ENCODE measurements around the gene MORN3. TPM values are rescaled to one million over a fixed set of nuclear protein-coding genes. Genes with fewer than 3 reads are reported as not detected.

Gene MORN3
- polyA plus RNA-seq, 2 of the 4 experiments (the other 2 are of a cell fraction): 0.17 to 0.47 TPM

DNA sequence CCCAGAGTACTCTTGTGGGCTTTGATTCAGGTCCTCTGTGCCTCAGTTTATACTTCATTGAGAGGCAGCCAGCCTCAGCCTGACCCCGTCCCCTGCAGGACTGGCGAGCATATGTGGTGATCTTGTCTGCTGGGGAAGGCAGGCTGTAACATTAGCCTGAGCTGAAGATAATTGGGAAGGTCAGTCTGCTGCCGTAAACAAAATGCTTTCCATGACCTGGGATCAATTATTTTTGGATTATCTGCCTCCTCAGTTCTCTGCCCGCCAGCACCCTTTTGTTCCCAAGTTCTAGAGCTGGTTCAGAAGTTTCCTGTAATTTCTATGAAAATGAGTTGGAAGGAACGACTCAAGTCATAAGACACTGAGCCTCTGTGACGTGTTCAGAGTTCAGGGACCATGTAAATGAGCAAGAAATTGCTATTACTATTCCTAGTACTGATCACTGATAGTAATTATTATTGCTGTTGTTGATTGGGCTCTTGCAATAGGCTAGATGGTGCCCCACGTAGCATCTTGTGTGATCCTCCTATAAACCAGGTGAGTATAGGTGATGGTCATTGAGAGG lies 38.6 kb downstream of the MORN3 start:
- ChIA-PET POLR2A (interaction anchor here (0.7 kb wide), 1 partner anchor 23 kb away, joined by 3 read pairs; no protein-coding TSS in a partner anchor), CTCF (interaction anchor here (0.7 to 2.1 kb wide), 6 partner anchors 11 to 130 kb away, joined by 4 to 9 read pairs (median 6); partner anchors contain the start of gene MORN3)
- WGBS (ENCODE audit: missing lambda C conversion rate): 95% methylated on average over 7 of the region's 7 CpGs
- no peak overlapping the region for H3K4me2 ChIP-seq
- H3K4me1 ChIP-seq: peaks cover 36% of the 10 kb centered on the region
- H3K9me3 ChIP-seq: no peaks in the 10 kb centered on the region
- FAIRE-seq (no peak), DNase-seq (ENCODE audit: low read depth in 1 of 2, low spot score in 1 of 2) (no peak), ATAC-seq (no peak)
- no peak overlapping the region; a peak in 1 of 6 replicates for H3K27ac ChIP-seq
- H3K4me3 ChIP-seq: no peak overlapping the region
- TF ChIP-seq MAFK (IDR thresholded peaks at IDR 0.05; ENCODE audit: partially characterized antibody): no peak
- no peak for TF ChIP-seq BHLHE40 (IDR thresholded peaks at IDR 0.05; ENCODE audit: low read depth, low read length)

DNA sequence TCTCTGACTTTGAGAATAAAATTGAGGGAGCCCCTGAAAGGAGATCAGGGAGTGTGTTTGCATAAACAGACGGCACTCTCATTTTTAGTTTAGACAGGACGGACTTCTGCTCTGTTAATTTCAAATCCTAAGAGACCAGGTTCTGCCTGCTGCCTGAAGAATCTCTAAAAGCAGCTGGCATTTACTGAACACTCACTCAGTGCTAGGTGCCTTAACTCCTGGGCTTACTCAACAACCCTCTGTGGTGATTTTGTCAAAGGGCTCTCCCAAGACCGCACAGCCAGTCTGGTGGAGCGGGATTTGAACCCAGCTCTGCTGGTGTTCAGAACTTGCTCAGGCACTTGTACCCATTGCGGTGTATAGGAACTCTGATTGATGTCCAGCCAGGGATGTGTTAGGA lies 40.9 kb downstream of the MORN3 start:
- no peak for TF ChIP-seq HOXA7 (CRISPR knock-in tag; IDR thresholded peaks at IDR 0.05)
- no peaks in the 10 kb centered on the region for H3K9me3 ChIP-seq
- POLR2A ChIA-PET: no interaction called here
- ATAC-seq (no peak), DNase-seq (ENCODE audit: low read depth in 1 of 2, low spot score in 1 of 2) (no peak), FAIRE-seq (no peak)
- no peak overlapping the region for H3K4me3 ChIP-seq
- peak overlapping the region; percentile 85 for H3K4me2 ChIP-seq
- CTCF ChIA-PET: interaction anchor here (0.7 to 12.4 kb wide), 9 partner anchors 9 to 129 kb away, joined by 3 to 190 read pairs (median 8); partner anchors contain the start of gene MORN3
- WGBS (ENCODE audit: missing lambda C conversion rate): 92% methylated on average over 5 of the region's 5 CpGs
- H3K4me1 ChIP-seq: peaks cover 41% of the 10 kb centered on the region
- peak overlapping the region in 1 of 2 experiments; percentile 92; a peak in 2 of 6 replicates for H3K27ac ChIP-seq

DNA sequence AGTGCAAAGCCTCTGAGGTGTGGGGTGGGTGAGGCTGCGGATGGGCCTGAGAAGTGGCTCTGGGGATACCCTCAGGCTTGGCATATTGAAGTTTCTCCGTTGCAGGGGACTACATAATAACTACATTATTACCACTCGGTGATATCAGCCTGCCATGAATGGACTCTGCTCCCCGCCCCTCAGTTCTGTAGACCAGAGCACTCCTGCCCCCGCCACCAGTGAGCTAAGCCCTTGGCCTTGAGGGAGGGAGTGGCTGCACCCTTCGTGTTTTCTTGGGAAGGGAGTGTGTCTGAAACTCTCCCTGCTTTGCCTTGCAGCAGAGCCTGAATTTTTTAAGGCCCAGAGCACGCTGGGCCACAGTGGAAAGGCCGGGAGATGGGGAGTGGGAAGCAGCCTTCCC lies 41.4 kb downstream of the MORN3 start:
- CTCF ChIA-PET: interaction anchor here (0.7 to 12.4 kb wide), 9 partner anchors 16 to 167 kb away, joined by 3 to 190 read pairs (median 14); partner anchors contain the start of genes MORN3 and RHOF
- POLR2A ChIA-PET: no interaction called here
- TF ChIP-seq EHMT2 (IDR thresholded peaks at IDR 0.05; ENCODE audit: low read depth): no peak
- Histone ChIP-seq H3K4me1 (peaks cover 37% of the 10 kb centered on the region), H3K4me2 (peak overlapping the region; percentile 85), H3K9me3 (no peaks in the 10 kb centered on the region), H3K27ac (peak overlapping the region; percentile 9 to 92; a peak in 5 of 6 replicates), H3K4me3 (peak overlapping the region; percentile 67)
- DNase-seq (ENCODE audit: low read depth in 1 of 2, low spot score in 1 of 2) (no peak), FAIRE-seq (no peak), ATAC-seq (no peak)
- WGBS (ENCODE audit: missing lambda C conversion rate): 79% methylated on average over 8 of the region's 8 CpGs

GRCh38 chr12:121626853-121627640 lies 42.4 kb downstream of the MORN3 start:
- WGBS (ENCODE audit: missing lambda C conversion rate): 4% methylated on average over 38 of the region's 53 CpGs
- H3K9me3 ChIP-seq: no peaks in the 10 kb centered on the region
- H3K4me3 ChIP-seq: peak overlapping the region; percentile 67
- ATAC-seq: peak; percentile 76 to 78
- POLR2A ChIA-PET: interaction anchor here (0.6 to 3.4 kb wide), 15 partner anchors 9 to 173 kb away, joined by 3 to 24 read pairs (median 5); partner anchors contain the start of gene KDM2B
- FAIRE-seq: no peak
- peak overlapping the region; percentile 77 to 92 for H3K27ac ChIP-seq
- TF ChIP-seq E2F6 (IDR thresholded peaks at IDR 0.05; ENCODE audit: borderline replicate concordance, low read depth) (peak; percentile 55; the same call in 1 of the 2 replicates), CTCF (IDR thresholded peaks at IDR 0.05) (peak; percentile 1; the same call in 1 of the 3 replicates), JUN (IDR thresholded peaks at IDR 0.05) (peak in 1 of 2 experiments; percentile 43; a peak in 2 of 5 replicates), HDAC2 (IDR thresholded peaks at IDR 0.05) (no peak), FOSB (CRISPR knock-in tag; IDR thresholded peaks at IDR 0.05) (no peak), MAX (IDR thresholded peaks at IDR 0.05) (peak; percentile 77), POLR2AphosphoS2 (conservative IDR thresholded peaks at IDR 0.05; ENCODE audit: low read length) (no peak)
- CTCF ChIA-PET: interaction anchor here (0.6 to 12.4 kb wide), 25 partner anchors 10 to 184 kb away, joined by 3 to 190 read pairs (median 5); partner anchors contain the start of genes KDM2B, MORN3 and RHOF
- DNase-seq (ENCODE audit: low read depth in 1 of 2, low spot score in 1 of 2): peak; percentile 68 to 75
- H3K4me2 ChIP-seq: peak overlapping the region; percentile 85
- peaks cover 32% of the 10 kb centered on the region for H3K4me1 ChIP-seq
